HepG2 (cell line): Measurements from ENCODE around the gene ASCC2. TPM values are rescaled to one million over a fixed set of nuclear protein-coding genes. Genes with fewer than 3 reads are reported as not detected.

Source experiments
- ATAC-seq: fragments of 200-7000 bp; cut with Tn5 transposase; 3 replicates; pipeline ENCODE4 v1.9.1; 2020; ENCODE audit warnings: mild to moderate bottlenecking, moderate library complexity
- BruUV-seq: library from RNA; stranded (reverse); fragments of 400-500 nt; replicated peaks from 2 replicates; lab custom pipeline; 2021; lab: Mats Ljungman, UMichigan
- CTCF ChIA-PET: fragments of 300-600 bp; formaldehyde crosslinking; extraction: SDS; loops from one replicate; lab custom pipeline; 2021; ENCODE audit warnings: low total read pairs, inconsistent platforms, low intra/inter-chr PET ratio; lab: Yijun Ruan, JAX
- POLR2A ChIA-PET: fragments of 350-600 bp; sonication (Branson Sonifier 250); formaldehyde crosslinking; loops from one replicate; lab custom pipeline; 2020; ENCODE audit warnings: antibody characterized with exemption, inconsistent platforms; lab: Yijun Ruan, JAX
- DNase-seq: peaks from one replicate; pipeline ENCODE4 v3.0.0-alpha.2; 2015; ENCODE audit warnings: low spot score
- FAIRE-seq: peaks from 3 replicates; lab custom pipeline; 2011; peaks lifted over from hg19 to GRCh38; lab: Jason Lieb, UNC
- H2AFZ ChIP-seq: one replicate; pipeline ENCODE4 v1.6.1; 2011; ENCODE audit warnings: low read length, inconsistent platforms
- H3K27ac ChIP-seq: fragments of 300-600 bp; 3 replicates; pipeline ENCODE4 v1.8.0; 2011; ENCODE audit warnings: mixed run types, mild to moderate bottlenecking, mixed read lengths, low read length, inconsistent platforms; ENCODE audit not compliant: insufficient read depth; ENCODE audit errors: extremely low read length
- H3K27me3 ChIP-seq, 2 experiments: fragments of 200-600 bp in 1 of 2; 2 replicates in 1 of 2; 3 replicates in 1 of 2; pipeline versions ENCODE4 v1.6.0 to v1.8.0; 2011; ENCODE audit warnings: low read length in 2 of 2, mild to moderate bottlenecking in 2 of 2, moderate library complexity in 2 of 2, inconsistent platforms in 1 of 2; ENCODE audit not compliant: insufficient read depth in 2 of 2, control insufficient read depth in 1 of 2
- H3K36me3 ChIP-seq, 2 experiments: fragments of 200-600 bp in 1 of 2; replicated peaks in 1 of 2; 2 replicates in 1 of 2; 3 replicates in 1 of 2; pipeline versions ENCODE4 v1.5.1 to v1.8.0; 2011; ENCODE audit warnings: low read length in 2 of 2, inconsistent platforms in 1 of 2; ENCODE audit not compliant: insufficient read depth in 2 of 2, control insufficient read depth in 1 of 2
- H3K4me1 ChIP-seq: 2 replicates; pipeline ENCODE4 v1.5.1; 2012; ENCODE audit warnings: low read length, inconsistent platforms; ENCODE audit not compliant: insufficient read depth
- H3K4me2 ChIP-seq: 2 replicates; pipeline ENCODE4 v1.6.0; 2011; ENCODE audit warnings: low read depth, low read length, inconsistent platforms
- H3K4me3 ChIP-seq, 3 experiments: fragments of 200-600 bp in 1 of 3; sonication (generic), shearing (Covaris generic) in 1 of 3; replicated peaks in 1 of 3; 2 replicates each; pipeline ENCODE4 v1.5.1; 2011 to 2016; ENCODE audit warnings: low read length in 3 of 3, inconsistent platforms in 2 of 3, low read depth in 2 of 3, mild to moderate bottlenecking in 2 of 3, control low read depth in 1 of 3, mixed read lengths in 1 of 3; ENCODE audit not compliant: insufficient read depth in 1 of 3
- H3K79me2 ChIP-seq: one replicate; pipeline ENCODE4 v1.6.1; 2011; ENCODE audit warnings: low read length, inconsistent platforms; ENCODE audit not compliant: insufficient read depth
- H3K9ac ChIP-seq: 2 replicates; pipeline ENCODE4 v1.6.0; 2011; ENCODE audit warnings: mild to moderate bottlenecking, low read depth, low read length, inconsistent platforms; ENCODE audit not compliant: insufficient read depth
- H3K9me3 ChIP-seq: 2 replicates; pipeline ENCODE4 v1.5.1; 2012; ENCODE audit warnings: mild to moderate bottlenecking, low read length
- H4K20me1 ChIP-seq: 2 replicates; pipeline ENCODE4 v1.6.0; 2011; ENCODE audit warnings: inconsistent platforms, mild to moderate bottlenecking, low read length, moderate library complexity; ENCODE audit not compliant: insufficient read depth
- ARNT2 ChIP-seq: sonication (generic); formaldehyde crosslinking; IDR thresholded peaks from 2 replicates; pipeline ENCODE4 v1.8.0; 2022; ENCODE audit warnings: mild to moderate bottlenecking, low read depth, missing genetic modification reagents, moderate library complexity
- HNRNPL ChIP-seq: fragments of 200-400 bp; formaldehyde crosslinking; IDR thresholded peaks from 2 replicates; pipeline ENCODE4 v1.6.1; 2017; ENCODE audit warnings: mild to moderate bottlenecking, low read depth, low read length
- HOXA5 ChIP-seq: sonication (generic); formaldehyde crosslinking; IDR thresholded peaks from 2 replicates; pipeline ENCODE4 v1.4.0; 2020; ENCODE audit warnings: missing genetic modification reagents
- MTF2 ChIP-seq: sonication (generic); formaldehyde crosslinking; IDR thresholded peaks from 2 replicates; pipeline ENCODE4 v1.5.0; 2020; ENCODE audit warnings: missing genetic modification reagents, borderline replicate concordance
- SRSF9 ChIP-seq: fragments of 200-400 bp; formaldehyde crosslinking; IDR thresholded peaks from 2 replicates; pipeline ENCODE4 v1.6.1; 2018; ENCODE audit warnings: borderline replicate concordance, mild to moderate bottlenecking, low read depth, low read length; ENCODE audit not compliant: insufficient read depth, poor library complexity, severe bottlenecking
- THYN1 ChIP-seq: sonication (generic); formaldehyde crosslinking; IDR thresholded peaks from 2 replicates; pipeline ENCODE4 v1.8.1; 2023; ENCODE audit warnings: low read depth, mild to moderate bottlenecking, moderate library complexity, missing genetic modification reagents, borderline replicate concordance
- ZBTB8A ChIP-seq: sonication (generic); formaldehyde crosslinking; IDR thresholded peaks from 2 replicates; pipeline ENCODE4 v1.4.0; 2020; ENCODE audit warnings: mild to moderate bottlenecking, low read depth, missing genetic modification reagents, borderline replicate concordance
- ZNF224 ChIP-seq: sonication (generic); formaldehyde crosslinking; IDR thresholded peaks from 2 replicates; pipeline ENCODE4 v1.5.0; 2020; ENCODE audit warnings: mild to moderate bottlenecking, missing genetic modification reagents
- ZNF232 ChIP-seq: sonication (generic); formaldehyde crosslinking; IDR thresholded peaks from 2 replicates; pipeline ENCODE4 v1.4.0; 2020; ENCODE audit warnings: missing genetic modification reagents, borderline replicate concordance
- ZNF235 ChIP-seq: sonication (generic); formaldehyde crosslinking; IDR thresholded peaks from 2 replicates; pipeline ENCODE4 v1.8.1; 2023; ENCODE audit warnings: mild to moderate bottlenecking, missing genetic modification reagents, borderline replicate concordance
- ZNF431 ChIP-seq: sonication (generic); formaldehyde crosslinking; IDR thresholded peaks from 2 replicates; pipeline ENCODE4 v1.9.0; 2022; ENCODE audit warnings: missing genetic modification reagents, low read depth, mild to moderate bottlenecking, borderline replicate concordance
- ZNF44 ChIP-seq: sonication (generic); formaldehyde crosslinking; IDR thresholded peaks from 2 replicates; pipeline ENCODE4 v1.5.1; 2020; ENCODE audit warnings: mild to moderate bottlenecking, missing genetic modification reagents
- ZNF549 ChIP-seq: sonication (generic); formaldehyde crosslinking; IDR thresholded peaks from 2 replicates; pipeline ENCODE4 v1.5.0; 2020; ENCODE audit warnings: missing genetic modification reagents
- ZNF749 ChIP-seq: sonication (generic); formaldehyde crosslinking; IDR thresholded peaks from 2 replicates; pipeline ENCODE4 v1.8.0; 2022; ENCODE audit warnings: mild to moderate bottlenecking, missing genetic modification reagents, moderate library complexity, borderline replicate concordance
- WGBS: methylation state at CpG from one replicate; pipeline ENCODE4 v1.1.6; 2017; ENCODE audit warnings: low lambda C conversion rate; 5-methylcytosine and 5-hydroxymethylcytosine counted together
- in situ Hi-C: cut with HindIII; loops from 2 replicates; pipeline ENCODE4 v1.10.0; 2017; ENCODE audit warnings: low pct_unique_long_range_greater_than_20kb; ENCODE audit not compliant: extremely low pct_ligation_motif_present
- intact Hi-C: fragments of 100-400 bp; cut with micrococcal nuclease; formaldehyde crosslinking; loops from one replicate; pipeline ENCODE4 v1.10.0; 2022; ENCODE audit not compliant: unreplicated experiment
- polyA plus RNA-seq, 8 experiments: library from polyadenylated mRNA; depleted of rRNA in 3 of 8; stranded (reverse) in 7 of 8; unstranded in 1 of 8; fragments of >200 nt; fragmentation: Illumina TruSeq in 4 of 8; extraction: Trizol in 4 of 8; gene quantifications; 2 replicates each; pipeline versions ENCODE4 v1.2.1 to v1.2.3, GENCODE V29; 2011 to 2016; ENCODE audit warnings: low read depth in 4 of 8, missing spikeins in 1 of 8, mixed read lengths in 1 of 8; ENCODE audit not compliant: insufficient read depth in 1 of 8
- total RNA-seq, 5 experiments: library from RNA; depleted of rRNA; stranded (reverse); fragments of >200 nt; fragmentation: Illumina TruSeq; extraction: Trizol; gene quantifications; 2 replicates each; pipeline ENCODE4 v1.2.3, GENCODE V29; 2016; ENCODE audit warnings: low read depth in 1 of 5

The ASCC2 gene
- total and polyA plus RNA-seq, 2 of the 13 experiments (the other 11 are each of a cell fraction or from before 2014, with no cell fraction given) = 26.2 to 26.3 TPM

DNA sequence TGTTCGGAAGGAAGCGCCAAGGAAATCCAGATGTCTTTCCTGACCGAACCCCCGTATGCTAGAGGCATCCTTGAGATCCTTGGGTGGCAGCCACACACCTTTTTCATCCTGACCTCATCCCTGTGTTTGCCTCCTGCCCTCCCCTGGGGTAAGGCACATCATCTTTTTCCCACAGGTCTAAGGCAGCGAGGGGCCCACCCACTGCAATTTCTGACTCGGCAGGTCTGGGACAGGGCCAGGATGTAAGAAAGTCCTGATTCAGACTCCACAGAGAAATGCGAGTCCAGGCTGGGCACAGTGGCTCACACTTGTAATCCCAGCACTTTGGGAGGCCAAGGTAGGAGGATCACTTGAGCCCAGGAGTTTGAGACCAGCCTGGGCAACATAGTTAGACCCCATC is 81.7 kb downstream of the ASCC2 start:
- H3K4me3 ChIP-seq = no peak overlapping the region
- H3K27ac ChIP-seq = no peak overlapping the region
- ATAC-seq (no peak), FAIRE-seq (no peak), DNase-seq (no peak)
- H3K4me2 ChIP-seq = no peak overlapping the region
- no peak overlapping the region for H3K9ac ChIP-seq
- intact Hi-C loops = loop anchor here (5.0 kb wide), 1 partner anchor 249 kb away; no protein-coding TSS in a partner anchor
- no peaks in the 10 kb centered on the region for H3K79me2 ChIP-seq
- H3K4me1 ChIP-seq = 0 out of 2 replicates have a peak, but pooled peaks cover 3% of the 10 kb centered on the region
- 100% methylated on average over 3 of the region's 7 CpGs for WGBS
- ChIA-PET POLR2A (interaction anchor here (0.8 to 1.2 kb wide), 2 partner anchors 9 to 11 kb away, joined by 3 read pairs; partner anchors contain the start of genes UQCR10 and ZMAT5), CTCF (no interaction called here)
- H3K9me3 ChIP-seq = no peaks in the 10 kb centered on the region
- H2AFZ ChIP-seq = no peak overlapping the region
- no peaks in the 10 kb centered on the region for H3K36me3 ChIP-seq
- no TSS peak for BruUV-seq
- H4K20me1 ChIP-seq = no peaks in the 10 kb centered on the region
- in situ Hi-C loops = no loop called here
- H3K27me3 ChIP-seq = no peaks in the 10 kb centered on the region
- TF ChIP-seq ZNF224 (CRISPR knock-in tag) = no peak

DNA sequence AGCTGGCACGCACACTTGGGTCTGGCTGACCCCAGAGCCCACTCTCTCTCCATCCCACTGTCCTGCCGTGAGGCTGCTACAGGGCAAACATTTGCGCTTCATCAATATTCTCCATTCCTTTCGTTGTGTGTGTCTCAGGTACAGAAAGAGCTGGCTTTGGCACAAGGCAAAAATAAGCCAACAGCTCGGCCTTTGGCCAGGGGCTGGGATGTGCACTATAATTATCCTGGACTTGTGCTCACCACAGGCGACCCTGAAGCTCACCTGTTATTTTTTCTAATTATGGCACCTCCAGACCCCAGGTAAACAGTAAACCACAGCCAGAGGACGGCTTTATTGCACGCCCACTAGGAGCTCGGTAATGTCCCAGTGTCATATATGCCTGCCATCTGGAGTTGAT is 82.2 kb downstream of the ASCC2 start:
- no peaks in the 10 kb centered on the region for H4K20me1 ChIP-seq

More for the DNA sequence above, 82.2 kb downstream of the ASCC2 start:
- Histone ChIP-seq H3K4me2 (no peak overlapping the region), H3K79me2 (no peaks in the 10 kb centered on the region), H3K4me3 (no peak overlapping the region), H3K4me1 (0 out of 2 replicates have a peak, but pooled peaks cover 7% of the 10 kb centered on the region), H3K27ac (no peak overlapping the region), H3K36me3 (no peaks in the 10 kb centered on the region), H3K9me3 (no peaks in the 10 kb centered on the region), H2AFZ (no peak overlapping the region), H3K9ac (no peak overlapping the region), H3K27me3 (no peaks in the 10 kb centered on the region)
- FAIRE-seq = no peak
- intact Hi-C loops = loop anchor here (5.0 kb wide), 1 partner anchor 249 kb away; no protein-coding TSS in a partner anchor
- TF ChIP-seq ZNF549 = no peak
- TF ChIP-seq HOXA5 (CRISPR knock-in tag) = no peak
- no peak for TF ChIP-seq ZNF431 (CRISPR knock-in tag)
- TF ChIP-seq ZNF749 (CRISPR knock-in tag) = no peak
- no peak for TF ChIP-seq MTF2 (CRISPR knock-in tag)
- no peak for TF ChIP-seq ZNF235 (CRISPR knock-in tag)
- no peak for TF ChIP-seq ZNF44 (CRISPR knock-in tag)
- TF ChIP-seq THYN1 (CRISPR knock-in tag) = no peak
- TF ChIP-seq ZNF232 (CRISPR knock-in tag) = no peak
- TF ChIP-seq HNRNPL = no peak
- no peak for TF ChIP-seq SRSF9
- TF ChIP-seq ZBTB8A (CRISPR knock-in tag) = no peak
- TF ChIP-seq ARNT2 = no peak
- 91% methylated on average over 8 of the region's 9 CpGs for WGBS
- ATAC-seq = no peak
- POLR2A ChIA-PET = interaction anchor here (0.8 to 1.2 kb wide), 2 partner anchors 10 to 11 kb away, joined by 3 read pairs; partner anchors contain the start of genes UQCR10 and ZMAT5
- DNase-seq = no peak
- in situ Hi-C loops = no loop called here
- CTCF ChIA-PET = no interaction called here
- no TSS peak for BruUV-seq
